HepG2 (cell line): Measurements from ENCODE around the gene KDM5C. TPM values are rescaled to one million over a fixed set of nuclear protein-coding genes. Genes with fewer than 3 reads are reported as not detected.

ENCODE experiments used
- ATAC-seq: fragments of 200-7000 bp; cut with Tn5 transposase; 3 replicates; pipeline ENCODE4 v1.9.1; 2020; ENCODE audit warnings: mild to moderate bottlenecking, moderate library complexity
- BruUV-seq: library from RNA; stranded (reverse); fragments of 400-500 nt; replicated peaks from 2 replicates; lab custom pipeline; 2021; lab: Mats Ljungman, UMichigan
- CTCF ChIA-PET: fragments of 300-600 bp; formaldehyde crosslinking; extraction: SDS; loops from one replicate; lab custom pipeline; 2021; ENCODE audit warnings: low total read pairs, inconsistent platforms, low intra/inter-chr PET ratio; lab: Yijun Ruan, JAX
- POLR2A ChIA-PET: fragments of 350-600 bp; sonication (Branson Sonifier 250); formaldehyde crosslinking; loops from one replicate; lab custom pipeline; 2020; ENCODE audit warnings: antibody characterized with exemption, inconsistent platforms; lab: Yijun Ruan, JAX
- DNase-seq: peaks from one replicate; pipeline ENCODE4 v3.0.0-alpha.2; 2015; ENCODE audit warnings: low spot score
- FAIRE-seq: peaks from 3 replicates; lab custom pipeline; 2011; peaks lifted over from hg19 to GRCh38; lab: Jason Lieb, UNC
- H2AFZ ChIP-seq: one replicate; pipeline ENCODE4 v1.6.1; 2011; ENCODE audit warnings: low read length, inconsistent platforms
- H3K27ac ChIP-seq: fragments of 300-600 bp; 3 replicates; pipeline ENCODE4 v1.8.0; 2011; ENCODE audit warnings: mixed run types, mild to moderate bottlenecking, mixed read lengths, low read length, inconsistent platforms; ENCODE audit not compliant: insufficient read depth; ENCODE audit errors: extremely low read length
- H3K27me3 ChIP-seq, 2 experiments: fragments of 200-600 bp in 1 of 2; 2 replicates in 1 of 2; 3 replicates in 1 of 2; pipeline versions ENCODE4 v1.6.0 to v1.8.0; 2011; ENCODE audit warnings: low read length in 2 of 2, mild to moderate bottlenecking in 2 of 2, moderate library complexity in 2 of 2, inconsistent platforms in 1 of 2; ENCODE audit not compliant: insufficient read depth in 2 of 2, control insufficient read depth in 1 of 2
- H3K36me3 ChIP-seq, 2 experiments: fragments of 200-600 bp in 1 of 2; replicated peaks in 1 of 2; 2 replicates in 1 of 2; 3 replicates in 1 of 2; pipeline versions ENCODE4 v1.5.1 to v1.8.0; 2011; ENCODE audit warnings: low read length in 2 of 2, inconsistent platforms in 1 of 2; ENCODE audit not compliant: insufficient read depth in 2 of 2, control insufficient read depth in 1 of 2
- H3K4me1 ChIP-seq: 2 replicates; pipeline ENCODE4 v1.5.1; 2012; ENCODE audit warnings: low read length, inconsistent platforms; ENCODE audit not compliant: insufficient read depth
- H3K4me2 ChIP-seq: 2 replicates; pipeline ENCODE4 v1.6.0; 2011; ENCODE audit warnings: low read depth, low read length, inconsistent platforms
- H3K4me3 ChIP-seq, 3 experiments: fragments of 200-600 bp in 1 of 3; sonication (generic), shearing (Covaris generic) in 1 of 3; replicated peaks in 1 of 3; 2 replicates each; pipeline ENCODE4 v1.5.1; 2011 to 2016; ENCODE audit warnings: low read length in 3 of 3, inconsistent platforms in 2 of 3, low read depth in 2 of 3, mild to moderate bottlenecking in 2 of 3, control low read depth in 1 of 3, mixed read lengths in 1 of 3; ENCODE audit not compliant: insufficient read depth in 1 of 3
- H3K79me2 ChIP-seq: one replicate; pipeline ENCODE4 v1.6.1; 2011; ENCODE audit warnings: low read length, inconsistent platforms; ENCODE audit not compliant: insufficient read depth
- H3K9ac ChIP-seq: 2 replicates; pipeline ENCODE4 v1.6.0; 2011; ENCODE audit warnings: mild to moderate bottlenecking, low read depth, low read length, inconsistent platforms; ENCODE audit not compliant: insufficient read depth
- H3K9me3 ChIP-seq: 2 replicates; pipeline ENCODE4 v1.5.1; 2012; ENCODE audit warnings: mild to moderate bottlenecking, low read length
- H4K20me1 ChIP-seq: 2 replicates; pipeline ENCODE4 v1.6.0; 2011; ENCODE audit warnings: inconsistent platforms, mild to moderate bottlenecking, low read length, moderate library complexity; ENCODE audit not compliant: insufficient read depth
- DPF2 ChIP-seq: sonication (generic); formaldehyde crosslinking; IDR thresholded peaks from 2 replicates; pipeline ENCODE4 v1.4.0; 2020; ENCODE audit warnings: mild to moderate bottlenecking, low read depth, missing genetic modification reagents, borderline replicate concordance
- HBP1 ChIP-seq: IDR thresholded peaks from 2 replicates; pipeline ENCODE4 v1.6.1; 2016; ENCODE audit warnings: low read depth, control low read depth
- HDAC1 ChIP-seq: sonication (generic); formaldehyde crosslinking; IDR thresholded peaks from 2 replicates; pipeline ENCODE4 v1.5.1; 2020; ENCODE audit warnings: mild to moderate bottlenecking, missing genetic modification reagents
- MBNL3 ChIP-seq: fragments of 250-450 bp; sonication (Bioruptor Pico); conservative IDR thresholded peaks from 2 replicates; pipeline ENCODE4 v1.8.0; 2022; ENCODE audit warnings: mild to moderate bottlenecking, inconsistent platforms
- NFRKB ChIP-seq: fragments of 450-650 bp; IDR thresholded peaks from 2 replicates; pipeline ENCODE4 v1.6.1; 2017
- NONO ChIP-seq, 2 experiments: fragments of 450-650 bp in 1 of 2; sonication (generic) in 1 of 2; formaldehyde crosslinking in 1 of 2; IDR thresholded peaks in 1 of 2; conservative IDR thresholded peaks in 1 of 2; 2 replicates each; pipeline versions ENCODE4 v1.6.1 to v1.8.0; 2017 to 2022; ENCODE audit warnings: mild to moderate bottlenecking in 1 of 2, missing genetic modification reagents in 1 of 2, moderate library complexity in 1 of 2
- SALL2 ChIP-seq: sonication (generic); formaldehyde crosslinking; IDR thresholded peaks from 2 replicates; pipeline ENCODE4 v1.8.1; 2023; ENCODE audit warnings: mild to moderate bottlenecking, missing genetic modification reagents, inconsistent platforms
- SNAPC5 ChIP-seq: sonication (generic); formaldehyde crosslinking; IDR thresholded peaks from 2 replicates; pipeline ENCODE4 v1.8.1; 2023; ENCODE audit warnings: mild to moderate bottlenecking, missing genetic modification reagents, borderline replicate concordance
- THYN1 ChIP-seq: sonication (generic); formaldehyde crosslinking; IDR thresholded peaks from 2 replicates; pipeline ENCODE4 v1.8.1; 2023; ENCODE audit warnings: low read depth, mild to moderate bottlenecking, moderate library complexity, missing genetic modification reagents, borderline replicate concordance
- ZFP1 ChIP-seq: IDR thresholded peaks from 2 replicates; pipeline ENCODE4 v1.6.1; 2016
- ZFY ChIP-seq: sonication (generic); formaldehyde crosslinking; IDR thresholded peaks from 2 replicates; pipeline ENCODE4 v1.4.0; 2020; ENCODE audit warnings: missing genetic modification reagents
- ZNF180 ChIP-seq: sonication (generic); formaldehyde crosslinking; IDR thresholded peaks from 2 replicates; pipeline ENCODE4 v1.4.0; 2020; ENCODE audit warnings: low read depth, missing genetic modification reagents, borderline replicate concordance
- ZNF468 ChIP-seq: sonication (generic); formaldehyde crosslinking; IDR thresholded peaks from 2 replicates; pipeline ENCODE4 v1.8.0; 2022; ENCODE audit warnings: mild to moderate bottlenecking, moderate library complexity, missing genetic modification reagents
- WGBS: methylation state at CpG from one replicate; pipeline ENCODE4 v1.1.6; 2017; ENCODE audit warnings: low lambda C conversion rate; 5-methylcytosine and 5-hydroxymethylcytosine counted together
- in situ Hi-C: cut with HindIII; loops from 2 replicates; pipeline ENCODE4 v1.10.0; 2017; ENCODE audit warnings: low pct_unique_long_range_greater_than_20kb; ENCODE audit not compliant: extremely low pct_ligation_motif_present
- intact Hi-C: fragments of 100-400 bp; cut with micrococcal nuclease; formaldehyde crosslinking; loops from one replicate; pipeline ENCODE4 v1.10.0; 2022; ENCODE audit not compliant: unreplicated experiment
- polyA plus RNA-seq, 8 experiments: library from polyadenylated mRNA; depleted of rRNA in 3 of 8; stranded (reverse) in 7 of 8; unstranded in 1 of 8; fragments of >200 nt; fragmentation: Illumina TruSeq in 4 of 8; extraction: Trizol in 4 of 8; gene quantifications; 2 replicates each; pipeline versions ENCODE4 v1.2.1 to v1.2.3, GENCODE V29; 2011 to 2016; ENCODE audit warnings: low read depth in 4 of 8, missing spikeins in 1 of 8, mixed read lengths in 1 of 8; ENCODE audit not compliant: insufficient read depth in 1 of 8
- total RNA-seq, 5 experiments: library from RNA; depleted of rRNA; stranded (reverse); fragments of >200 nt; fragmentation: Illumina TruSeq; extraction: Trizol; gene quantifications; 2 replicates each; pipeline ENCODE4 v1.2.3, GENCODE V29; 2016; ENCODE audit warnings: low read depth in 1 of 5
- TF ChIP-seq, protein P1 (sequence below): sonication (generic); formaldehyde crosslinking; IDR thresholded peaks from 2 replicates; pipeline ENCODE4 v1.5.0; 2020; ENCODE audit warnings: mild to moderate bottlenecking, missing genetic modification reagents, moderate library complexity

The KDM5C gene
- total and polyA plus RNA-seq, 2 of the 13 experiments (the other 11 are each of a cell fraction or from before 2014, with no cell fraction given) = 32.5 to 34.0 TPM

- Histone ChIP-seq H4K20me1 (peaks cover 32% of the 10 kb centered on the region), H3K4me3 (peak overlapping the region; percentile 83 to 89 (median 87)), H2AFZ (no peak overlapping the region), H3K79me2 (peaks cover 50% of the 10 kb centered on the region), H3K27ac (no peak overlapping the region), H3K27me3 (no peaks in the 10 kb centered on the region; a peak in 2 of 5 replicates), H3K9ac (peak overlapping the region; percentile 97), H3K36me3 (peaks cover 2 to 22% of the 10 kb centered on the region in 2 experiments; a peak in 4 of 5 replicates), H3K4me2 (peak overlapping the region; percentile 95), H3K4me1 (peaks cover 34% of the 10 kb centered on the region), H3K9me3 (no peaks in the 10 kb centered on the region)
- FAIRE-seq (peak; percentile 83), ATAC-seq (peak; percentile 22; the same call in 1 of the 3 replicates), DNase-seq (no peak)
- no TSS peak for BruUV-seq
- no CpG with 5 or more reads among the region's 2 CpGs for WGBS
- intact Hi-C loops = no loop called here
- POLR2A ChIA-PET = no interaction called here
- in situ Hi-C loops = no loop called here
- TF ChIP-seq ZFP1 (no peak), ZFY (CRISPR knock-in tag) (0 out of 2 replicates have a peak, but pooled peaks have one; percentile 9)
- TF ChIP-seq, protein P1, sequence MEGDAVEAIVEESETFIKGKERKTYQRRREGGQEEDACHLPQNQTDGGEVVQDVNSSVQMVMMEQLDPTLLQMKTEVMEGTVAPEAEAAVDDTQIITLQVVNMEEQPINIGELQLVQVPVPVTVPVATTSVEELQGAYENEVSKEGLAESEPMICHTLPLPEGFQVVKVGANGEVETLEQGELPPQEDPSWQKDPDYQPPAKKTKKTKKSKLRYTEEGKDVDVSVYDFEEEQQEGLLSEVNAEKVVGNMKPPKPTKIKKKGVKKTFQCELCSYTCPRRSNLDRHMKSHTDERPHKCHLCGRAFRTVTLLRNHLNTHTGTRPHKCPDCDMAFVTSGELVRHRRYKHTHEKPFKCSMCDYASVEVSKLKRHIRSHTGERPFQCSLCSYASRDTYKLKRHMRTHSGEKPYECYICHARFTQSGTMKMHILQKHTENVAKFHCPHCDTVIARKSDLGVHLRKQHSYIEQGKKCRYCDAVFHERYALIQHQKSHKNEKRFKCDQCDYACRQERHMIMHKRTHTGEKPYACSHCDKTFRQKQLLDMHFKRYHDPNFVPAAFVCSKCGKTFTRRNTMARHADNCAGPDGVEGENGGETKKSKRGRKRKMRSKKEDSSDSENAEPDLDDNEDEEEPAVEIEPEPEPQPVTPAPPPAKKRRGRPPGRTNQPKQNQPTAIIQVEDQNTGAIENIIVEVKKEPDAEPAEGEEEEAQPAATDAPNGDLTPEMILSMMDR (CRISPR knock-in tag) = peak; percentile 37; the same call in 1 of the 2 replicates
- CTCF ChIA-PET = no interaction called here
Observed at GRCh38 chrX:53223068-53223693, 1.8 kb downstream of the KDM5C start.

DNA sequence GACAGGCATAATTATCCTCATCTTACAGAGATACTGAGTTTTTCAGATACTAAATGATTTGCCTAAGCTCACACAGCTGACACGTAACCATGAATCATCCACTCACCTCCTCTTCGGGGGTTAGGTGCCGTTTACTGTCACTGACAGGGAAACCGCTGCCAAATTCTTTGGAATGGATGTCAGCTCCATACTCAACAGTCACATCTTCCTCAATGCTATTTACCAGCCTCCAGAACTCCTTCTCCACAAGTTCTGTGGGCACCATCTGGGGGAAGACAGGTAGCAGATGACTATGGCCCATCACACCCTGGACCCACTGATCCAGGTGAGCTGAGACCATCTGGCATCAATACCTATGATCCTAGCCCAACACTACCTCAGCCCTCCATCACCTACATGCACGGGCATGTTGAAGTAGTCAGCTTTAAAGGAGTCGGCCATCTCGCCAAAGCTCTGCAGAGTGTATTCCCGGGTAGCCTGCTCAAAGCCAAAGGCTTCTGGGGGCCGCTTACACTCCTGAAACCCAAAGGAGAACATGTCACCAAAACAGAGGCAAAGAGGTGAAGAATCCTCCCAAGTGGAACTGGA, 13.5 kb downstream of the KDM5C start:
- H3K4me2 ChIP-seq = no peak overlapping the region
- H3K4me3 ChIP-seq = no peak overlapping the region
- intact Hi-C loops (no loop called here), in situ Hi-C loops (no loop called here)
- no TSS peak for BruUV-seq
- FAIRE-seq (no peak), DNase-seq (no peak), ATAC-seq (no peak)
- no peaks in the 10 kb centered on the region for H4K20me1 ChIP-seq
- no peak for TF ChIP-seq HDAC1 (CRISPR knock-in tag)
- no peak for TF ChIP-seq DPF2
- no peak for TF ChIP-seq NFRKB
- TF ChIP-seq NONO (IDR thresholded peaks at IDR 0.05) = no peak
- TF ChIP-seq NONO (CRISPR knock-in tag; conservative IDR thresholded peaks at IDR 0.05) = no peak
- TF ChIP-seq ZNF468 = no peak
- TF ChIP-seq THYN1 (CRISPR knock-in tag) = no peak
- no peak for TF ChIP-seq SNAPC5 (CRISPR knock-in tag)
- no peak for TF ChIP-seq MBNL3 (CRISPR knock-in tag)
- no peak for TF ChIP-seq HBP1 (CRISPR knock-in tag)
- no peak for TF ChIP-seq ZNF180 (CRISPR knock-in tag)
- no peak for TF ChIP-seq SALL2
- no peak overlapping the region for H3K9ac ChIP-seq
- no peak overlapping the region for H2AFZ ChIP-seq
- H3K4me1 ChIP-seq = no peaks in the 10 kb centered on the region
- ChIA-PET CTCF (no interaction called here), POLR2A (no interaction called here)
- no peaks in the 10 kb centered on the region for H3K79me2 ChIP-seq
- H3K27me3 ChIP-seq = no peaks in the 10 kb centered on the region
- peaks cover 15 to 54% of the 10 kb centered on the region in 2 experiments for H3K36me3 ChIP-seq
- no peak overlapping the region for H3K27ac ChIP-seq
- H3K9me3 ChIP-seq = no peaks in the 10 kb centered on the region
- WGBS = 93% methylated on average over 8 of the region's 9 CpGs
